GM21367 (cell line): ENCODE measurements around the gene RHOF.
"Not testable (repeated sequence)": the region's sequence is repeated elsewhere in the genome, so short reads cannot be mapped to it uniquely, and the experiment has no call there.

Experiments
- ATAC-seq: cut with Tn5 transposase; IDR thresholded peaks from one replicate; pipeline ENCODE4 v1.9.1; 2021; ENCODE audit not compliant: unreplicated experiment

Gene RHOF

GRCh38 chr12:121750507-121750955 is 43.0 kb downstream of the RHOF start:
- ATAC-seq, result no peak

- ATAC-seq, result no peak
These were observed 44.2 kb downstream of the RHOF start for GRCh38 chr12:121749267-121749666.

GRCh38 chr12:121748571-121749265 is 44.8 kb downstream of the RHOF start:
- no peak for ATAC-seq

GRCh38 chr12:121748218-121748570 is 45.3 kb downstream of the RHOF start:
- no peak for ATAC-seq

GRCh38 chr12:121745545-121745944 is 47.9 kb downstream of the RHOF start:
- ATAC-seq, result not testable (repeated sequence)

- ATAC-seq, result no peak
These were observed 51.7 kb downstream of the RHOF start for GRCh38 chr12:121741743-121742142.

- no peak for ATAC-seq
These were observed 52.6 kb downstream of the RHOF start for GRCh38 chr12:121740847-121741246.

GRCh38 chr12:121738340-121738858 is 55.1 kb downstream of the RHOF start:
- no peak for ATAC-seq

- no peak for ATAC-seq
These were observed 59.6 kb downstream of the RHOF start for GRCh38 chr12:121733849-121734248.

GRCh38 chr12:121731473-121731872 is 62.0 kb downstream of the RHOF start:
- no peak for ATAC-seq

- ATAC-seq, result no peak
These were observed 64.5 kb downstream of the RHOF start for GRCh38 chr12:121729021-121729420.
